ENCODE data around the gene SCNN1B. TPM values are rescaled to one million over a fixed set of nuclear protein-coding genes. Genes with fewer than 3 reads are reported as not detected.
A peak's percentile ranks its signal among the peaks of the same experiment; 100 is the strongest.
"Not testable (repeated sequence)": the region's sequence is repeated elsewhere in the genome, so short reads cannot be mapped to it uniquely, and the experiment has no call there.

Gene SCNN1B, protein sequence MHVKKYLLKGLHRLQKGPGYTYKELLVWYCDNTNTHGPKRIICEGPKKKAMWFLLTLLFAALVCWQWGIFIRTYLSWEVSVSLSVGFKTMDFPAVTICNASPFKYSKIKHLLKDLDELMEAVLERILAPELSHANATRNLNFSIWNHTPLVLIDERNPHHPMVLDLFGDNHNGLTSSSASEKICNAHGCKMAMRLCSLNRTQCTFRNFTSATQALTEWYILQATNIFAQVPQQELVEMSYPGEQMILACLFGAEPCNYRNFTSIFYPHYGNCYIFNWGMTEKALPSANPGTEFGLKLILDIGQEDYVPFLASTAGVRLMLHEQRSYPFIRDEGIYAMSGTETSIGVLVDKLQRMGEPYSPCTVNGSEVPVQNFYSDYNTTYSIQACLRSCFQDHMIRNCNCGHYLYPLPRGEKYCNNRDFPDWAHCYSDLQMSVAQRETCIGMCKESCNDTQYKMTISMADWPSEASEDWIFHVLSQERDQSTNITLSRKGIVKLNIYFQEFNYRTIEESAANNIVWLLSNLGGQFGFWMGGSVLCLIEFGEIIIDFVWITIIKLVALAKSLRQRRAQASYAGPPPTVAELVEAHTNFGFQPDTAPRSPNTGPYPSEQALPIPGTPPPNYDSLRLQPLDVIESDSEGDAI
- total RNA-seq, result 1 to 10 TPM in 1 of 2 donors, not detected in 1; 4.7 TPM

DNA sequence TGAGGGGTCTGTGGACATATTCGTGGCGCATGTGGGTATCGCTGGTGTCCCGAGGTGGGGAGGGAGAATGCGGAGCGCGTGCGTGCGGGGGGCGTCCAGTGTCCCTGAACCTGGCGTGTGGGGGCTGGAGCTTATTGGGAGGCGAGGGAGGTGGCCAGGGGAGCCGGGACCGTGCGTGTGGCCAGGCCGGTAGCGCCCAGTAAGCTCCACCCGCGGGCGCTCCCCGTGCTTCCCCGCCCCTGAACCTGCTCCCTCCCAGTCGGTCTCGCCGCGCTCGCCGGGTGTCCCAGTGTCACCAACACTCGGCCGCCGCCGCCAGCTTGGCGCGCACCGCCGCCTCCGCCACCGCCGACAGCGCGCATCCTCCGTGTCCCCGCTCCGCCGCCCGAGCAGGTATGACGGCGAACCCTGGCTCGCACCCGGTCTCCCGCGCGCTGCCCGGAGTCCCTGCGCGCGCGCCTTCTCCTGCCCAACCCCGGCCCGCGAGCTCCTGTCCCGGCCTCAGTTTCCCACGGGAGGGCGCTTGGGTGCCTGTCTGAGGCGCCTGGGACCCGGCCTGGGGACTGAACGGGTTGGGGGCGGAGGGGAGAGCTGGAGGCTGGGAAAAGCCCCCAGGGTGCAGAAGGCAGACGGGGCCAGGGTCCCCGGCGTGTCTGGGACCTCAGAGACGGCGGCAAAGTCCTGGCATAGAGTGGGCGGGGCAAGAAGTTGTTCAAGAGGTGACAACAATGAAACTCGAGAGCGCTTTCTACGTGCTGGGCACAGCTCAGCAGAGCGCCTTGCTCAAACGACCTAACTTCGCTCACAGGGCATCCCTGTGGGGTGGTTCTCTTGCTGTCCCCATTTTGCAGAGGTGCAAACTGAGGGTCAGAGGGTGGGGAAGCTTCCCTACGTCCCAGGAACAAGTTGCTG lies at the start of gene SCNN1B:
Gene SCNN1B, plus strand, starts transcription at position 258 of the 912 bp plus-strand sequence. CDS start 46,298 bp downstream, outside the sequence.
- Histone ChIP-seq H3K9me3 (no peaks in the 10 kb centered on the region), H3K27me3 (no peaks in the 10 kb centered on the region), H3K27ac (no peak within 1 kb of the TSS), H3K36me3 (replicated peaks in 1 of 2; ENCODE audit: insufficient read depth in 1 of 2, low read depth in 2 of 2) (no peaks in the 10 kb centered on the region), H3K4me3 (no peak within 1 kb of the TSS), H3K4me1 (peaks cover 9% of the 10 kb centered on the region)
- peak in 2 of 4 donors; percentile 25 to 35 for DNase-seq
- ATAC-seq, result peak; percentile 40
- 3 to 11% methylated on average over 8 to 55 of the region's 81 CpGs for WGBS, 2 donors
- TF ChIP-seq POLR2A (IDR thresholded peaks at IDR 0.05) (no peak), CTCF (IDR thresholded peaks at IDR 0.05) (peak in 1 of 7 experiments; percentile 2)
- intact Hi-C loops (cut with DNase I), result no loop called here

DNA sequence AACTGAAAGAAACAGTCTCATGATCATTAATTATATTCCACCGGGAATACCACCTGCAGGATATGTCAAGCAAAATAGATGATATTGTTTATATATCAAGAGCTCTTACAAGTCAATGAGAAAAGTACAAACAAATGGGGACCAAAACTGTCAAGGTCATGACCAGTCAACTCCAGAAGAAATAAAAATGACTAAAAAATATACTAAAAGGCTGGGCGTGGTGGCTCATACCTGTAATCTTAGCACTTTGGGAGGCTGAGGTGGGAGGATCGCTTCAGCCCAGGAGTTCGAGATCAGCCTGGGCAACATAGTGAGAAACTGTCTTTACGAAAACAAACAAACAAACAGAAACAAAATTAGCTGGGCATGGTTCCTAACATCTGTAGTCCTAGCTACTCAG lies 49.8 kb upstream of the SCNN1B start:
- no peak for TF ChIP-seq CTCF (IDR thresholded peaks at IDR 0.05)
- TF ChIP-seq POLR2A (IDR thresholded peaks at IDR 0.05), result no peak
- Histone ChIP-seq H3K4me3 (no peak overlapping the region), H3K27me3 (no peaks in the 10 kb centered on the region), H3K9me3 (no peaks in the 10 kb centered on the region), H3K36me3 (replicated peaks in 1 of 2; ENCODE audit: insufficient read depth in 1 of 2, low read depth in 2 of 2) (no peaks in the 10 kb centered on the region), H3K4me1 (no peaks in the 10 kb centered on the region), H3K27ac (no peak overlapping the region)
- ATAC-seq (no peak), DNase-seq (no peak)
- 62 to 72% methylated on average over 5 of the region's 5 CpGs for WGBS, 2 donors
- intact Hi-C loops (cut with DNase I), result no loop called here

DNA sequence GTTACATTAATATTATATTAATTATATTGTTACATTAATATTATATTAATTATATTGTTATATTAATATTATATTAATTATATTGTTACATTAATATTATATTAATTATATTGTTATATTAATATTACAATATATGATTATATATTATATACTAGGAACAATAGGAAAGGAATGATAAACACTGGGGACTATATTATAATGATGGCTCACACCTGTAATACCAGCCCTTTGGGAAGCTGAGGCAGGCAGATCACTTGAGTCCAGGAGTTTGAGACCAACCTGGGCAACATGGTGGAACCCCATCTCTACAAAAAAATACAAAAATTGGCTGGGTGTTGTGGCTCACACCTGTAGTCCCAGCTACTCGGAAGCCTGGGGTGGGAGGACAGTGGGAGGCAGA lies 48.5 kb upstream of the SCNN1B start:
- H3K27ac ChIP-seq; H3K4me3 ChIP-seq; ATAC-seq; H3K4me1 ChIP-seq; intact Hi-C loops (cut with DNase I); H3K9me3 ChIP-seq; DNase-seq; H3K36me3 ChIP-seq (replicated peaks in 1 of 2; ENCODE audit: insufficient read depth in 1 of 2, low read depth in 2 of 2); H3K27me3 ChIP-seq: not testable (repeated sequence)
- 64 to 75% methylated on average over 1 of the region's 1 CpG for WGBS, 2 donors

DNA sequence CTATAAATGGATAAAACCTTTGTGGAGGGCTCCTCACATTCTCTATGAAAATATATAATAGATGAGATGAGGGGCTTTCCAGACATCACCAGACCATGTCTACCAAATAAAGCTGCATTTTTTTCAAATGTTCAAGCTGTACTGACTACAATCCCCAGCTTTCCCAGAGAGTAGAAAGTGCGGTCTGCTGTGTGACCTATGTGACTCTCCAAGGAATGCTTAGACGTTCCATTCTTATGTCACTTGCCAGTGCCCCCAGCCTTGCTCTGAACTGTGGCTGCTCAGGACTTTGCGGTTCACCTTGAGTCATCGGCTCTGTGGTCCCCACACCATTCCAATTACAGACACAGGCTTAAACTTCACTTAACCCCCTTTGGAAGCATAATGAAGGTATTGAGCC lies 47.8 kb upstream of the SCNN1B start:
- no peak overlapping the region for H3K4me3 ChIP-seq
- 41 to 43% methylated on average over 4 of the region's 4 CpGs for WGBS, 2 donors
- no peak overlapping the region for H3K27ac ChIP-seq
- ATAC-seq (no peak), DNase-seq (no peak)
- intact Hi-C loops (cut with DNase I), result no loop called here
- no peaks in the 10 kb centered on the region for H3K27me3 ChIP-seq
- no peaks in the 10 kb centered on the region for H3K9me3 ChIP-seq
- H3K36me3 ChIP-seq (replicated peaks in 1 of 2; ENCODE audit: insufficient read depth in 1 of 2, low read depth in 2 of 2), result no peaks in the 10 kb centered on the region
- H3K4me1 ChIP-seq, result no peaks in the 10 kb centered on the region
- TF ChIP-seq CTCF (IDR thresholded peaks at IDR 0.05) (no peak), POLR2A (IDR thresholded peaks at IDR 0.05) (no peak)

DNA sequence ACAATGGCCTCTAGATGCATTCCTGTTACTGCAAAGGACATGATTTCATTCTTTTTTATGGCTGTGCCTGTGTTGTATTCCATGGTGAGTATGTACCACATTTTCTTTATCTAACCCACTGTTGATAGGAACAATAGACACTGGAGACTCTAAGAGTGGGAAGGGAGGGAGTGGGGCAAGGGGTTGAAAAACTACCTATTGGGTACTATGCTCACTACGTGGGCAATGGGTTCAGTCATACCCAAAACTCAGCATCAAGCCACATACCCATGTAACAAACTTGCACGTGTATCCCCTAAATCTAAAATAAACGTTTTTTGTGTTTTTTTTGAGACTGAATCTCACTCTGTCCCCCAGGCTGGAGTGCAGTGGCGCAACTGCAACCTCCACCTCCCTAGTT lies 47.1 kb upstream of the SCNN1B start:
- Histone ChIP-seq H3K27ac (no peak overlapping the region), H3K36me3 (replicated peaks in 1 of 2; ENCODE audit: insufficient read depth in 1 of 2, low read depth in 2 of 2) (no peaks in the 10 kb centered on the region), H3K9me3 (no peaks in the 10 kb centered on the region), H3K27me3 (no peaks in the 10 kb centered on the region), H3K4me3 (no peak overlapping the region), H3K4me1 (no peaks in the 10 kb centered on the region)
- DNase-seq, result no peak
- no peak for ATAC-seq
- TF ChIP-seq POLR2A (IDR thresholded peaks at IDR 0.05), result no peak
- no peak for TF ChIP-seq CTCF (IDR thresholded peaks at IDR 0.05)
- WGBS, 2 donors, result 49 to 57% methylated on average over 4 of the region's 4 CpGs
- intact Hi-C loops (cut with DNase I), result no loop called here

Measured in body of pancreas (tissue), 4 donors.